ENCODE results near the gene CALCOCO1. TPM values are rescaled to one million over a fixed set of nuclear protein-coding genes. Genes with fewer than 3 reads are reported as not detected.

The CALCOCO1 gene
- polyA plus RNA-seq (2013, experiment 1 of 2): 52.6 TPM
- 49.8 TPM for polyA plus RNA-seq (2013, experiment 2 of 2)

DNA sequence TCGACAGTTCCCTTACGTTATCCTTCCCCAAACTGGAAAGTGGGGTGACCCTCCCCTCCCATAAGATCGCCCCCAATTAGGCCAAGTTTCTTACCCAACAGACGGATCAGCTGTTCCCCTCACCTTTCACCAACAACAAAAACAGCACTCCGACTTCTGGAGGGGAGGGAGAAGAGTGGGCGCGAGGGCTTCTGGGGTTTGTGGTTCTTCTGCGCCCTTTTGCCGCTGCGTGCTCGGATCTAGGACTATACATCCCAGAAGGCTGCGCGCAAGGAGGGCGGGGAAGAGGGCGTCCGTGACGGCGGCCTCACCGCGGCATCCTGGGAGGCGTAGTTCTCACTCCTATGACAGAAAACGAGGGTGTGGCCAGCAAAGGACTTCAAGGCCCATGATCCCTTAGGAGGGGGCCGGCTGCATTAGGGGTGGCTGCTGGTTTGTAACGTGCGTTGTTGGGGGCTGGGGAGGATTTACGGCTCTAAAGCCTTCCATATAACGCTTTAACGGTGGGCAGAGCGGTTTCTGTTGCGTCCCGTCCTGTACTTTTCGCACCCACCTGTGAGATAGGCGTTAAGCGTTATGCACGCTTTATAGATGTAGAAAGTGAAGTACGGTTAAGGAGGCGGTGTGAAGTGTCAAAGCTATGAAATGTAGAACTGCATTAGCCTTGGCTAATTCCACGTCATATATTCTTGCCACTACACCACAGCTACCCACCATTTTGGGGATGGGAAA is at the start of gene CALCOCO1:
Gene CALCOCO1, minus strand, starts transcription at position 143 of the 732 bp plus-strand sequence. CDS start 2,210 bp downstream, outside the sequence.
- H3K27me3 ChIP-seq (ENCODE audit: control insufficient read depth in 1 of 2, insufficient read depth in 1 of 2, low read length in 2 of 2): peaks cover 0 to 4% of the 10 kb centered on the region in 2 experiments
- no peak within 1 kb of the TSS for H3K27ac ChIP-seq (ENCODE audit: low read length, poor library complexity, severe bottlenecking)
- peak within 1 kb of the TSS in 1 of 2 experiments; percentile 58 for H3K14ac ChIP-seq (ENCODE audit: low read length in 2 of 2)
- H3K4ac ChIP-seq (ENCODE audit: low read depth in 1 of 2, low read length in 2 of 2): peak within 1 kb of the TSS; percentile 13 to 64
- DNase-seq: peak; percentile 98
- peak within 1 kb of the TSS; percentile 63 to 98 for H3K4me3 ChIP-seq (ENCODE audit: insufficient read depth in 1 of 2, low read depth in 1 of 2, low read length in 2 of 2)
- H2BK15ac ChIP-seq (ENCODE audit: low read depth, poor library complexity, severe bottlenecking): no peak within 1 kb of the TSS
- peaks cover 24% of the 10 kb centered on the region for H3K79me1 ChIP-seq (replicated peaks; ENCODE audit: low read length, poor library complexity, severe bottlenecking)
- no peak within 1 kb of the TSS for H2BK120ac ChIP-seq (ENCODE audit: low read depth, low read length)
- H3K23ac ChIP-seq (ENCODE audit: low read length in 2 of 2): peak within 1 kb of the TSS in 1 of 2 experiments; percentile 77
- H4K91ac ChIP-seq (ENCODE audit: low read length): peak within 1 kb of the TSS; percentile 18
- peak within 1 kb of the TSS; percentile 97 for H2AFZ ChIP-seq (ENCODE audit: low read depth, low read length)
- H4K8ac ChIP-seq (ENCODE audit: low read length): peak within 1 kb of the TSS; percentile 74
- H2BK5ac ChIP-seq (ENCODE audit: low read depth, low read length, poor library complexity, severe bottlenecking): no peak within 1 kb of the TSS
- H2AK5ac ChIP-seq (ENCODE audit: low read length, severe bottlenecking): peak within 1 kb of the TSS; percentile 14
- peaks cover 21 to 32% of the 10 kb centered on the region in 2 experiments for H3K36me3 ChIP-seq (ENCODE audit: control insufficient read depth in 1 of 2, insufficient read depth in 2 of 2, low read depth in 1 of 2, low read length in 2 of 2)
- WGBS: under 1% methylated on average over 32 of the region's 38 CpGs
- peak within 1 kb of the TSS; percentile 88 for H3K4me2 ChIP-seq (ENCODE audit: low read length, poor library complexity, severe bottlenecking)
- H2BK12ac ChIP-seq (ENCODE audit: low read length in 2 of 2): no peak within 1 kb of the TSS
- H3K9ac ChIP-seq (ENCODE audit: low read length): peak within 1 kb of the TSS; percentile 95
- H3K9me3 ChIP-seq (ENCODE audit: control insufficient read depth, low read length): no peaks in the 10 kb centered on the region
- peak within 1 kb of the TSS; percentile 69 to 87 for H3K18ac ChIP-seq (ENCODE audit: low read depth in 1 of 2, low read length in 2 of 2)
- peaks cover 4% of the 10 kb centered on the region for H3K4me1 ChIP-seq (ENCODE audit: control insufficient read depth, insufficient read depth, low read depth, low read length)

- Histone ChIP-seq H2BK120ac (ENCODE audit: low read depth, low read length) (no peak overlapping the region), H2AFZ (ENCODE audit: low read depth, low read length) (no peak overlapping the region), H3K4ac (ENCODE audit: low read depth in 1 of 2, low read length in 2 of 2) (no peak overlapping the region), H3K23ac (ENCODE audit: low read length in 2 of 2) (no peak overlapping the region), H2BK12ac (ENCODE audit: low read length in 2 of 2) (no peak overlapping the region), H3K4me3 (ENCODE audit: insufficient read depth in 1 of 2, low read depth in 1 of 2, low read length in 2 of 2) (no peak overlapping the region), H3K14ac (ENCODE audit: low read length in 2 of 2) (no peak overlapping the region), H3K79me1 (replicated peaks; ENCODE audit: low read length, poor library complexity, severe bottlenecking) (no peaks in the 10 kb centered on the region), H2BK5ac (ENCODE audit: low read depth, low read length, poor library complexity, severe bottlenecking) (no peak overlapping the region), H2BK15ac (ENCODE audit: low read depth, poor library complexity, severe bottlenecking) (no peak overlapping the region), H4K8ac (ENCODE audit: low read length) (no peak overlapping the region), H3K36me3 (ENCODE audit: control insufficient read depth in 1 of 2, insufficient read depth in 2 of 2, low read depth in 1 of 2, low read length in 2 of 2) (no peaks in the 10 kb centered on the region), H3K18ac (ENCODE audit: low read depth in 1 of 2, low read length in 2 of 2) (no peak overlapping the region), H3K4me2 (ENCODE audit: low read length, poor library complexity, severe bottlenecking) (no peak overlapping the region), H4K91ac (ENCODE audit: low read length) (no peak overlapping the region), H3K9me3 (ENCODE audit: control insufficient read depth, low read length) (no peaks in the 10 kb centered on the region), H2AK5ac (ENCODE audit: low read length, severe bottlenecking) (no peak overlapping the region), H3K27ac (ENCODE audit: low read length, poor library complexity, severe bottlenecking) (no peak overlapping the region), H3K4me1 (ENCODE audit: control insufficient read depth, insufficient read depth, low read depth, low read length) (peaks cover 2% of the 10 kb centered on the region), H3K9ac (ENCODE audit: low read length) (no peak overlapping the region), H3K27me3 (ENCODE audit: control insufficient read depth in 1 of 2, insufficient read depth in 1 of 2, low read length in 2 of 2) (peaks cover 11 to 24% of the 10 kb centered on the region in 2 experiments)
- no peak for DNase-seq
- WGBS: no CpG with 5 or more reads among the region's 1 CpG
These were observed 49.6 kb upstream of the CALCOCO1 start for GRCh38 chr12:53776872-53777271.

DNA sequence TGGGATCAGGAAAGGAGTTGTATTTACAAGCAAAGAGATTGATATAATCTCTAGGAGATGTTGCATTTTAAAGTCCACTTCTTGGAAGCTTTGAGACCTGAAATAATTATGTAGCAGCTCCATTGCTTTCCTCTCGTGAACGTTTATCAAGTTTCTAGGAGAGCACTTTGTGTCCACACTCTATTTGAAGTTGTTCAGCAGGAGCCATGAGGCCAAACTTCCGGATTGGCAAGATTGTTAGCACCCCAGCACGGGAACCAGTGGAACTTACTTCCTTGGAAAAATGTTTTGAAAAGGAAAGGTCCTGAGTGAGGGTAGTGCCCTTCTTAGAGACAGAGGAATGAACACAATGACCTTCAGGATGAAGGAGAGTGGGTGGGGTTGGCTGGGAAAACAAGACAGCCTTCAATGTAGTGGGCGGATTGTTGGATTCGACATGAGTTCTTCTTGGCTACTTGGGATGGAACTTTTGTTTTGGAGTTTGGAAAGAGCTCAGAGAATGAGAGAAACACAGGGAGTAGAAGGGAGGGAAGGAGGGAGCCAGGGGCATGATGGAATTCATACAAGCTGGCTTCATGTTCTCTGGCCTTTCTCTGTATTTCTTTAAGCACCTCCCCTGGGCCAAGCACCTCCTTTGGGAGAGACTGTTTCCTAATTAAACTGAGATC is 48.4 kb upstream of the CALCOCO1 start:
- Histone ChIP-seq H3K4ac (ENCODE audit: low read depth in 1 of 2, low read length in 2 of 2) (no peak overlapping the region), H4K8ac (ENCODE audit: low read length) (no peak overlapping the region), H3K18ac (ENCODE audit: low read depth in 1 of 2, low read length in 2 of 2) (no peak overlapping the region), H3K4me1 (ENCODE audit: control insufficient read depth, insufficient read depth, low read depth, low read length) (peaks cover 2% of the 10 kb centered on the region), H2AFZ (ENCODE audit: low read depth, low read length) (no peak overlapping the region), H3K9ac (ENCODE audit: low read length) (no peak overlapping the region), H3K36me3 (ENCODE audit: control insufficient read depth in 1 of 2, insufficient read depth in 2 of 2, low read depth in 1 of 2, low read length in 2 of 2) (no peaks in the 10 kb centered on the region), H2BK120ac (ENCODE audit: low read depth, low read length) (no peak overlapping the region), H3K9me3 (ENCODE audit: control insufficient read depth, low read length) (no peaks in the 10 kb centered on the region), H2BK15ac (ENCODE audit: low read depth, poor library complexity, severe bottlenecking) (no peak overlapping the region), H3K4me3 (ENCODE audit: insufficient read depth in 1 of 2, low read depth in 1 of 2, low read length in 2 of 2) (no peak overlapping the region), H3K27me3 (ENCODE audit: control insufficient read depth in 1 of 2, insufficient read depth in 1 of 2, low read length in 2 of 2) (peaks cover 6 to 11% of the 10 kb centered on the region in 2 experiments), H3K14ac (ENCODE audit: low read length in 2 of 2) (no peak overlapping the region), H2AK5ac (ENCODE audit: low read length, severe bottlenecking) (no peak overlapping the region), H3K79me1 (replicated peaks; ENCODE audit: low read length, poor library complexity, severe bottlenecking) (no peaks in the 10 kb centered on the region), H3K4me2 (ENCODE audit: low read length, poor library complexity, severe bottlenecking) (no peak overlapping the region), H2BK5ac (ENCODE audit: low read depth, low read length, poor library complexity, severe bottlenecking) (no peak overlapping the region), H3K27ac (ENCODE audit: low read length, poor library complexity, severe bottlenecking) (no peak overlapping the region), H3K23ac (ENCODE audit: low read length in 2 of 2) (no peak overlapping the region), H2BK12ac (ENCODE audit: low read length in 2 of 2) (no peak overlapping the region), H4K91ac (ENCODE audit: low read length) (no peak overlapping the region)
- WGBS: 91% methylated on average over 6 of the region's 6 CpGs
- DNase-seq: no peak

DNA sequence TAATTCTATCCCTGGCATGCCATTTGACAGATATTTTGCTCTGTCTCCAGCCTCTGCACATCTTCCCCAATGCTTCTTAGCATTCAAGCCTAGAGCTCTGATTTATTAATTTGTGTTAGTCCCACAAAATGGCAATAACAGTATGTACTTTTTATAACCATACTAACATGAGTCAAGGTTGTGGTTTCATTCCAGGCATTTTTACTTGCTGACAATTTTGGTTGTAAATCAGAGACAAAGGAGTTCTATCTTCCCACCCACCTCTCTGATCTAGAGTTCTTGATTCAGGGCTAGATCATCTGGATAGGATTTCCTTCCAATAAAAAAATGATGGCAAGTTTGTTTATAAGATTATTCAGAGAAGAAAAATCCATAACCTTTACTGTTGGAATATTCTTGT is 43.0 kb upstream of the CALCOCO1 start:
- Histone ChIP-seq H2BK12ac (ENCODE audit: low read length in 2 of 2) (no peak overlapping the region), H3K4me2 (ENCODE audit: low read length, poor library complexity, severe bottlenecking) (no peak overlapping the region), H3K23ac (ENCODE audit: low read length in 2 of 2) (no peak overlapping the region), H2BK120ac (ENCODE audit: low read depth, low read length) (no peak overlapping the region), H3K27ac (ENCODE audit: low read length, poor library complexity, severe bottlenecking) (peak overlapping the region; percentile 57), H2AFZ (ENCODE audit: low read depth, low read length) (no peak overlapping the region), H4K8ac (ENCODE audit: low read length) (no peak overlapping the region), H2BK15ac (ENCODE audit: low read depth, poor library complexity, severe bottlenecking) (no peak overlapping the region), H2BK5ac (ENCODE audit: low read depth, low read length, poor library complexity, severe bottlenecking) (no peak overlapping the region), H2AK5ac (ENCODE audit: low read length, severe bottlenecking) (no peak overlapping the region), H3K14ac (ENCODE audit: low read length in 2 of 2) (no peak overlapping the region), H4K91ac (ENCODE audit: low read length) (no peak overlapping the region), H3K79me1 (replicated peaks; ENCODE audit: low read length, poor library complexity, severe bottlenecking) (no peaks in the 10 kb centered on the region), H3K36me3 (ENCODE audit: control insufficient read depth in 1 of 2, insufficient read depth in 2 of 2, low read depth in 1 of 2, low read length in 2 of 2) (no peaks in the 10 kb centered on the region), H3K4ac (ENCODE audit: low read depth in 1 of 2, low read length in 2 of 2) (no peak overlapping the region), H3K9me3 (ENCODE audit: control insufficient read depth, low read length) (no peaks in the 10 kb centered on the region), H3K18ac (ENCODE audit: low read depth in 1 of 2, low read length in 2 of 2) (no peak overlapping the region), H3K4me3 (ENCODE audit: insufficient read depth in 1 of 2, low read depth in 1 of 2, low read length in 2 of 2) (no peak overlapping the region), H3K4me1 (ENCODE audit: control insufficient read depth, insufficient read depth, low read depth, low read length) (peaks cover 2% of the 10 kb centered on the region), H3K9ac (ENCODE audit: low read length) (no peak overlapping the region), H3K27me3 (ENCODE audit: control insufficient read depth in 1 of 2, insufficient read depth in 1 of 2, low read length in 2 of 2) (peaks cover 6% of the 10 kb centered on the region in 2 experiments)
- peak; percentile 66 for DNase-seq

All from mesenchymal stem cell (in vitro differentiated cells and primary cell).